Mononuclear cell (primary cell): ENCODE data around the gene ARPP19. TPM values are rescaled to one million over a fixed set of nuclear protein-coding genes. Genes with fewer than 3 reads are reported as not detected.

Experiments used
- H3K27me3 ChIP-seq: 2 replicates; pipeline ENCODE4 v1.6.0; 2011; ENCODE audit warnings: low read length, control low read depth; ENCODE audit not compliant: insufficient read depth
- H3K4me1 ChIP-seq: 2 replicates; pipeline ENCODE4 v1.5.1; 2011; ENCODE audit warnings: mild to moderate bottlenecking, low read length, control low read depth; ENCODE audit not compliant: insufficient read depth
- H3K4me3 ChIP-seq: 2 replicates; pipeline ENCODE4 v1.5.1; 2011; ENCODE audit warnings: mild to moderate bottlenecking, low read length, moderate library complexity
- H3K9me3 ChIP-seq: 2 replicates; pipeline ENCODE4 v1.5.1; 2011; ENCODE audit warnings: low read depth, mild to moderate bottlenecking, control low read depth, low read length
- total RNA-seq: library from RNA; depleted of rRNA; stranded (reverse); fragments of >200 nt; gene quantifications from one replicate; pipeline ENCODE4 v1.2.3, GENCODE V29; 2012

Gene ARPP19
- total RNA-seq, 1 donor, result 160 TPM

DNA sequence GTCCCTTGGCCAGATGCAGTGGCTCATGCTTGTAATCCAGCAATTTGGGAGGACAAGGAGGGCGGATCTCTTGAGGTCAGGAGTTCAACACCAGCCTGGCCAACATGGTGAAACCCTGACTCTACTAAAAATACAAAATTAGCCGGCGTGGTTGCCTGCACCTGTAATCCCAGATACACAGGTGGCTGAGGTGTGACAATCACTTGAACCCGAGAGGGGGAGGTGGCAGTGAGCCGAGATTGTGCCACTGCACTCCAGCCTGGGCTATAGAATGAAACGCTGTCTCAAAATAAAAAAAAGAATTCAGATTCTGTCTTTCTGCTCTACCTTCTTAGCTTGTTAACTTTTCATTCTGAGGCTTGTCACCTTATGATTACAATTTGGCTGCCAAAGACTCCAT, 62.3 kb downstream of the ARPP19 start:
- no peaks in the 10 kb centered on the region for H3K9me3 ChIP-seq
- no peaks in the 10 kb centered on the region for H3K27me3 ChIP-seq
- peaks cover 45% of the 10 kb centered on the region for H3K4me1 ChIP-seq

GRCh38 chr15:52505151-52505550, 63.7 kb downstream of the ARPP19 start:
- H3K9me3 ChIP-seq, result no peaks in the 10 kb centered on the region
- peaks cover 40% of the 10 kb centered on the region for H3K4me1 ChIP-seq
- H3K4me3 ChIP-seq, result no peak overlapping the region
- no peaks in the 10 kb centered on the region for H3K27me3 ChIP-seq

More for the DNA sequence above, 62.3 kb downstream of the ARPP19 start:
- no peak overlapping the region for H3K4me3 ChIP-seq

DNA sequence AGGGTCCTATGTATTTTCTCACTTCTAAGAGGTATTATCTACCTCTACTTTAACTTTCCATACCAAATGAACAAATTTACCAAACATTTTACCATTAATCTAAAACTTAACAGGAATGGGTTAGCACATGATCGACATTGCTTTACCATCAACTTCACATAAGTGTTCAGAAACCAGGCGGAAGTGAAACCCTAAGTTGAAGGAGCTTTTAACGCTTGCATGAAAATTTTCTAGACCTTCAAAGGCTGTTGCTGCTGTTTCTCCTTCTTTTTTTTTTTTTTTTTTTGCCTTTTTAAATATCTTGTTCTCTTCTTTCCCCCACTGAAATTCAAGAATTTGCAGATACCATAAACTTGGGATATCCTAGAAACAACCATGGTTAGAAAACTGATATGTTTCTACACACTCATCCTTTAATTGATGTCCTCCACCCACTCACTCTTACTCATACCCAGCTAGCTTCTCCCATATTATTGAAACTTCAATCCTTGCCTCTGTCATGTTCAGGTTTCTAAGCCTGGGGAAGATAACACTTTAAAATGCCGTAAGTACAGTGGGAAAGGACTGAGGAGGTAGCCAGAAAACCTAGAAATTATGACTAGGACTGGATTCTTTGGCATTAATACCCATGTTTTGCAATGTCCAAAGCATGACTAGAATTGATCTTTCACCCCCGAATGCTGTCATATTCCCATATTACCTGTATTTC, 64.9 kb downstream of the ARPP19 start:
- Histone ChIP-seq H3K4me1 (peaks cover 36% of the 10 kb centered on the region), H3K27me3 (no peaks in the 10 kb centered on the region), H3K4me3 (no peak overlapping the region), H3K9me3 (no peaks in the 10 kb centered on the region)

GRCh38 chr15:52502608-52503007, 66.2 kb downstream of the ARPP19 start:
- Histone ChIP-seq H3K4me3 (no peak overlapping the region), H3K27me3 (no peaks in the 10 kb centered on the region), H3K9me3 (no peaks in the 10 kb centered on the region), H3K4me1 (peaks cover 36% of the 10 kb centered on the region)

GRCh38 chr15:52499506-52499905, 69.3 kb downstream of the ARPP19 start:
- Histone ChIP-seq H3K9me3 (no peaks in the 10 kb centered on the region), H3K4me3 (no peak overlapping the region), H3K27me3 (no peaks in the 10 kb centered on the region), H3K4me1 (peaks cover 30% of the 10 kb centered on the region)

DNA sequence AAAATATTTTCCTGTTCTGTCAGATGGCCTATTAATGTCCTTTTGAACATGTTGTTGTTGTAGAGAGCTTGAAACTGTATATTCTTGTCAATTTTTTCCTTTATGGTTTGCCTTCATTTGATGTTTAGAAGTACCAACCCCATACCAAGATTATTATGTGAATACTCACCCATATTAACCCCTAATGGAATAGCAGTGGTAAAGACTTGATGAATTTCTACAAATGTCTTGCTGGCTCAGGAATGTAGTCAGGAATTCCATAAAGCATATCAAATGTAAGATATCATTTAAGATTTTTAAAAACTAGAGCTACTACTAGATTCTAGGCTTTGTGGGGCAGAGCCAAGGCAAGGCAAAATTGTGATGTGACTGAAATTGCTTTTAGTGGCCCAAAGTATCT, 70.1 kb downstream of the ARPP19 start:
- H3K4me3 ChIP-seq, result no peak overlapping the region
- peaks cover 22% of the 10 kb centered on the region for H3K4me1 ChIP-seq
- H3K27me3 ChIP-seq, result no peaks in the 10 kb centered on the region
- H3K9me3 ChIP-seq, result no peaks in the 10 kb centered on the region

Other genes with a start within 250 kb of the ARPP19 start
- 69.7 TPM for gene MYO5A, start 40.1 kb downstream of the ARPP19 start, total RNA-seq
- 144 TPM for gene ATOSA, start 110.4 kb upstream of the ARPP19 start, total RNA-seq
- gene ONECUT1, start 221.3 kb upstream of the ARPP19 start, total RNA-seq, result 0.10 TPM